Activated CD8-positive, alpha-beta memory T cell treated with anti-CD3 and anti-CD28 coated beads, Interleukin-2, amount 10 ng/mL, durations not matched to agents 7 days and 5 days (primary cell): ENCODE data around the gene GLYATL1B. TPM values are rescaled to one million over a fixed set of nuclear protein-coding genes. Genes with fewer than 3 reads are reported as not detected.
A peak's percentile ranks its signal among the peaks of the same experiment; 100 is the strongest.

Experiments used
- ATAC-seq: fragments of 150-1000 bp; cut with Tn5 transposase; one replicate; pipeline ENCODE4 v1.10.0; 2021; ENCODE audit warnings: moderate library complexity
- CTCF ChIA-PET: fragments of 350-600 bp; sonication (Branson Sonifier 250); formaldehyde crosslinking; loops from one replicate; lab custom pipeline; 2021; ENCODE audit warnings: antibody characterized with exemption; lab: Charles Lee
- DNase-seq: peaks from one replicate; pipeline ENCODE4 v3.0.0-alpha.2; 2020
- H3K27ac Mint-ChIP-seq: one replicate; pipeline ENCODE4 v1.8.0; 2021; ENCODE audit warnings: mild to moderate bottlenecking, mixed read lengths
- H3K27me3 Mint-ChIP-seq: one replicate; pipeline ENCODE4 v1.8.0; 2021; ENCODE audit warnings: mixed read lengths
- H3K36me3 Mint-ChIP-seq: one replicate; pipeline ENCODE4 v1.8.0; 2021; ENCODE audit warnings: mild to moderate bottlenecking, mixed read lengths
- H3K4me1 Mint-ChIP-seq: one replicate; pipeline ENCODE4 v1.8.0; 2021; ENCODE audit warnings: mixed read lengths
- H3K4me3 Mint-ChIP-seq: one replicate; pipeline ENCODE4 v1.8.0; 2021; ENCODE audit warnings: mild to moderate bottlenecking, moderate library complexity, mixed read lengths
- H3K9me3 Mint-ChIP-seq: one replicate; pipeline ENCODE4 v1.8.0; 2022; ENCODE audit warnings: low read depth, mixed read lengths
- total RNA-seq, 2 experiments: library from RNA; stranded (reverse); gene quantifications; one replicate each; pipeline ENCODE4 v1.2.3, GENCODE V29; 2021

GLYATL1B gene
- total RNA-seq, 2 experiments from 2014 or later, result not detected

DNA sequence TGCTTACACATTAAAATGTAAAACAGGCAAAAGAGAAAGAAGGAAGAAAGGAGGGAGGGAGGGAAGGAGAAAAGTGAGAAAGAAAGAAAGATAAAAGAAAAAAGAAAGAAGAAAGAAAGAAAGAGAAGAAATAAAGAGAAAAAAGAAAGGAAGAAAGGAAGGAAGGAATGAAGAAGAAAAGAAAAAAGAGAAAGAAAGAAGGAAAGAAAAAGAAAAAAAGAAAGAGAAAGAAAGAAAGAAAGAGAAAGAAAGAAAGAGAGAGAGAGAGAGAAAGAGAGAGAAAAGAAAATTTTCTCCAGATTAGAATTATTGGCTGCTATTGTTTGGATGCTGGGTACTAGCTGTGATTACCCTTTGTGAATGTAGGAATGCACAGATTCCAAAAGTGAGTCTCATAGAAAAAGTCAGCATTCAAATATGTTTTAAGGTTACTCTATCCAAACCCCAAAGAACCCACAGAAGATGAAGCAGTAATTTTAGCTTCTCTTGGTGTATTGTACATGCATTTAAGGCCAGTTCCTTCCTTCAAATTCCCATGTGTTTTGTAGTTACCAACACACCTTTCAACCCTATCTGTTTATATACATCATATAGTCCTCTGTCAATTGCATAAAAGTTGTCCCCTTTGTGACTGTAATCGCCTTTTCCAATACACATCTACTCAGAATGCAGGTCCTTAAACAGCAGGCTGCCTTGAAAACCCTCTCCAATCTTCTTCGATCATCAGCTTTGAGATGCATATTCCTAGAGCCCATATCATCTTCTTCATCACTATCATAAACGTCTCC is 55.8 kb downstream of the GLYATL1B start:
- ATAC-seq, result peak; percentile 0
- peaks cover 42% of the 10 kb centered on the region for H3K4me1 Mint-ChIP-seq
- no peaks in the 10 kb centered on the region for H3K9me3 Mint-ChIP-seq
- H3K27ac Mint-ChIP-seq, result peak overlapping the region; percentile 97
- no peak for DNase-seq
- H3K36me3 Mint-ChIP-seq, result peaks cover 32% of the 10 kb centered on the region
- CTCF ChIA-PET, result interaction anchor here (1.0 to 4.4 kb wide), 10 partner anchors 10 to 89 kb away, joined by 3 to 53 read pairs (median 6); partner anchors contain the start of genes DTX4 and FAM111B
- peak overlapping the region; percentile 96 for H3K4me3 Mint-ChIP-seq
- H3K27me3 Mint-ChIP-seq, result no peaks in the 10 kb centered on the region

DNA sequence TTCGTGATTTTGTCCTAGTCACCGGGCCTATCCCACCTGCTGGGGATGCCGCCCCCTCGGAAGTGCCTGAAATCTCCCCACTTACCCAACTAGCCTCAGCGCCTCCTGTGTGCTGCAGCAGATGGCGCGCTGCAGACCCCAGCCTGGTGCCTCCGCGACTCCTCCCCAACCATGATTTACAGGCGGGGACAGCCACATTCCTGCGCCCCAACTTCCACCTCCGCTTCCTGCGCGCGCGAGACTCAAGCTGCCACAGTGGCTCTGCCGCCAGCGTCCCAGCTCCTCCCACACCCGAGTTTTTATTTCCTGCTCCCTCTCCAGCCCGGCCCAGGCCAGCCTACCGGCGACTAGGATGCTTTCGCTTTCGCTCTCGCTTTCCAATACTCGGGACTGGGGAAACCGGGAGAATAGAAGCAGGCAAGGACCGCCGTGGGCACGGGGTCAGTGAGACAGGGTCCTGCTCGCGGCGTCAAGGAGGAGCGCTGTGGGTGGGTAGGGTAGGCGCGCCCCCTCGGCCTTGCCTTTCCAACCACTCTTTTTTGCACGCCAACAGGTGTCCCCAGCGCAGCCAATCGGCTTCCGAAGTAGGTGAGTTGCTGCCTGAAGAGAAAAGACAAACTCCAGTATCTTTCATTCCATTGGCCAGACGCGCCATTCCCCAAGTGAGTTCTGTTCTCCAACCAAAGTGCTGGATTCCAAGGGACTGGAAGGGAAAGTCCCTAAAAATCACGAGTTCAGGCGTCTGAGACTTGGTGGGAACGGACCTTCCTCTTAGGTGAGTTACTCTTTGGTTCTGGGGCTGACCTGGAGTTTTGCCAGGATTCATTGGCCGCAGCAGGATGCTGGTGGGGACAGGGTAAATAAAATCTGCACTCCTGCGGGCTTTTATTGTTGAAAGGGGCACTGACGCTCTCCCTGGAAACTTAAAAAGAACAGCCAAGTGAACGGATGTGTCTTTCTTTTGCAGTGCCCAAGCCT is 56.7 kb downstream of the GLYATL1B start, which contains the start of gene FAM111A:
TSS of gene FAM111A (plus strand) at position 327 of the 978 bp plus-strand sequence. CDS start 6,017 bp downstream, outside the sequence.
- Mint-ChIP-seq H3K27me3 (no peaks in the 10 kb centered on the region), H3K4me1 (peaks cover 52% of the 10 kb centered on the region), H3K36me3 (peaks cover 41% of the 10 kb centered on the region), H3K27ac (peak within 1 kb of the TSS; percentile 97), H3K4me3 (peak within 1 kb of the TSS; percentile 96), H3K9me3 (no peaks in the 10 kb centered on the region)
- ATAC-seq (peak; percentile 93), DNase-seq (peak; percentile 95)
- CTCF ChIA-PET, result interaction anchor here (0.6 to 4.4 kb wide), 9 partner anchors 9 to 1848 kb away, joined by 3 to 53 read pairs (median 6); partner anchors contain the start of genes DTX4 and FAM111B

- CTCF ChIA-PET, result interaction anchor here (0.9 to 4.0 kb wide), 11 partner anchors 9 to 576 kb away, joined by 3 to 39 read pairs (median 5); partner anchors contain the start of genes DTX4, FAM111B and LPXN
- H3K9me3 Mint-ChIP-seq, result no peaks in the 10 kb centered on the region
- no peak for ATAC-seq
- H3K4me1 Mint-ChIP-seq, result peaks cover 64% of the 10 kb centered on the region
- peaks cover 49% of the 10 kb centered on the region for H3K36me3 Mint-ChIP-seq
- no peaks in the 10 kb centered on the region for H3K27me3 Mint-ChIP-seq
- H3K4me3 Mint-ChIP-seq, result peak overlapping the region; percentile 96
- H3K27ac Mint-ChIP-seq, result peak overlapping the region; percentile 97
- no peak for DNase-seq
Measured at GRCh38 chr11:59144096-59144495, 58.0 kb downstream of the GLYATL1B start.

Other genes with a start within 250 kb of the GLYATL1B start
- gene GLYATL2, start 241.6 kb upstream of the GLYATL1B start, total RNA-seq, result not detected
- gene GLYATL1, start 146.8 kb upstream of the GLYATL1B start, total RNA-seq, result not detected
- 10 to 100 TPM; 42.7 to 46.5 TPM for gene FAM111B, start 20.9 kb downstream of the GLYATL1B start, total RNA-seq
- 100 to 1,000 TPM; 136 to 152 TPM for gene FAM111A, start 56.5 kb downstream of the GLYATL1B start, total RNA-seq
- under 1 TPM; 0.12 to 0.28 TPM for gene DTX4, start 85.8 kb downstream of the GLYATL1B start, total RNA-seq
- gene MPEG1, start 126.6 kb downstream of the GLYATL1B start, total RNA-seq, result not detected